WERI-Rb-1 (cell line): ENCODE measurements around the gene TTC7B.

Experiments
- DNase-seq: peaks from one replicate; pipeline ENCODE4 v3.0.0-alpha.2; 2020
- H3K27ac ChIP-seq: fragments of 250-450 bp; sonication (Bioruptor Pico); 2 replicates; pipeline ENCODE4 v1.5.1; 2020; ENCODE audit warnings: mild to moderate bottlenecking, moderate library complexity
- H3K27me3 ChIP-seq: fragments of 250-450 bp; sonication (Bioruptor Pico); 2 replicates; pipeline ENCODE4 v1.5.1; 2021; ENCODE audit warnings: mild to moderate bottlenecking, low read depth, moderate library complexity; ENCODE audit not compliant: insufficient read depth, severe bottlenecking
- H3K36me3 ChIP-seq: fragments of 250-450 bp; sonication (Bioruptor Pico); 2 replicates; pipeline ENCODE4 v1.5.1; 2020; ENCODE audit warnings: mild to moderate bottlenecking, moderate library complexity
- H3K4me3 ChIP-seq: 2 replicates; pipeline ENCODE4 v1.5.1; 2011; ENCODE audit warnings: low read depth, mild to moderate bottlenecking, control low read depth, low read length
- H3K9me3 ChIP-seq: fragments of 250-450 bp; sonication (Bioruptor Pico); 2 replicates; pipeline ENCODE4 v1.5.1; 2021; ENCODE audit warnings: mild to moderate bottlenecking, moderate library complexity; ENCODE audit not compliant: severe bottlenecking
- TF ChIP-seq, protein P1 (sequence below): IDR thresholded peaks from 2 replicates; pipeline ENCODE4 v1.5.1; 2011; ENCODE audit warnings: low read depth, mild to moderate bottlenecking, control low read depth, inconsistent platforms, low read length

Gene TTC7B

DNA sequence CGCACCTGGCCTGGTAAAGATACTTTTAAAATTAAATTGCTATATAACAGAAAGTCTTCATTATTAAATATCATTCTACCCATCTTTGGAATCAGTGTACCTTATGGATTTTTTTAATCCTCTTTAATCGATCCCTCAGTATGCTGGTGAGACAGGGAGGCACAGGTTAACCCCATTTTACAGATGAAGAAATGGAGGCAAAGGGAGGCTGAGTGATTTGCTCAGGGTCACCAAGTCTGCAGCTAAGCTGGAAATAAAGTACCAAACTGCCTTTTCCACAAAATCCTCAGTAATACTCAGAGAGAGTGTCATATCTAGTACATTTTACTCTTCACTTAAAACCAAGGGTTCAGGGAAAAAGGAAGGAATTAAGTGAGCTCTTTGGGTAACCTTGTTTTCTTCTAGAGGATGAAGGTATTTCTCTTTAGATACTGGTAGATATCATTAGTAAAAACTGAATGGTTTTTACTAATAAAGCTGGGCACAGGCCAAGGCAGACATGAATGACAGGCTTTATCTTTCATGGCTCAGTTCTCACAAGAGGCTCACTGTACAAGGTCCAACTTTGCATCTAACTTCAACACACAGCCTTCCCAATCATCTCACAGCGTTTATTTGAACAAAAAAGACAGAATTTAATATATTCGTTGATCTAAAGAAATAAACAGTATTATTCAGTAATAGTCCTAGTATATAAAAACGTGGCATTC is 35.3 kb upstream of the TTC7B start:
- no peak overlapping the region for H3K27ac ChIP-seq
- no peak overlapping the region for H3K4me3 ChIP-seq
- TF ChIP-seq, protein P1, sequence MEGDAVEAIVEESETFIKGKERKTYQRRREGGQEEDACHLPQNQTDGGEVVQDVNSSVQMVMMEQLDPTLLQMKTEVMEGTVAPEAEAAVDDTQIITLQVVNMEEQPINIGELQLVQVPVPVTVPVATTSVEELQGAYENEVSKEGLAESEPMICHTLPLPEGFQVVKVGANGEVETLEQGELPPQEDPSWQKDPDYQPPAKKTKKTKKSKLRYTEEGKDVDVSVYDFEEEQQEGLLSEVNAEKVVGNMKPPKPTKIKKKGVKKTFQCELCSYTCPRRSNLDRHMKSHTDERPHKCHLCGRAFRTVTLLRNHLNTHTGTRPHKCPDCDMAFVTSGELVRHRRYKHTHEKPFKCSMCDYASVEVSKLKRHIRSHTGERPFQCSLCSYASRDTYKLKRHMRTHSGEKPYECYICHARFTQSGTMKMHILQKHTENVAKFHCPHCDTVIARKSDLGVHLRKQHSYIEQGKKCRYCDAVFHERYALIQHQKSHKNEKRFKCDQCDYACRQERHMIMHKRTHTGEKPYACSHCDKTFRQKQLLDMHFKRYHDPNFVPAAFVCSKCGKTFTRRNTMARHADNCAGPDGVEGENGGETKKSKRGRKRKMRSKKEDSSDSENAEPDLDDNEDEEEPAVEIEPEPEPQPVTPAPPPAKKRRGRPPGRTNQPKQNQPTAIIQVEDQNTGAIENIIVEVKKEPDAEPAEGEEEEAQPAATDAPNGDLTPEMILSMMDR = no peak
- no peaks in the 10 kb centered on the region for H3K27me3 ChIP-seq
- DNase-seq = no peak
- no peaks in the 10 kb centered on the region for H3K36me3 ChIP-seq
- H3K9me3 ChIP-seq = no peaks in the 10 kb centered on the region

DNA sequence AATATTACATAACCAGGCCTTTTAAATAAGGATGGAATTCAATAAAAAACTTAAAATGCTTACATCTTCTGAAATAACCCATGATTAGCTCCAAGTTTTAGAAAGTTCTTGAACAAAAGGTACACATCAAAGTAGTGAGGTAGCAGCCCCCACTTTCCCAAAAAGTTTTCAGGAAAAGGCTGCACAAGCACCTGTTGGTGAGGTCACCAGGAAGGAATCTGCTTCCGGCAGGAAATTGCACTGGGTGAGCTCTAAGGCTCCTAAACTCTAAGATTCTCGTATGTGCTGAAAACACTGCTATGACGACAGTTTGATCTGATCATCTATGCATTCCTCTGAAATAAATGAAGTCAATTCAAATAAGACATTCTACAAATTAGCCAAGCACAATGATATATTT is 34.3 kb upstream of the TTC7B start:
- no peak overlapping the region for H3K4me3 ChIP-seq
- no peak overlapping the region for H3K27ac ChIP-seq
- H3K36me3 ChIP-seq = no peaks in the 10 kb centered on the region
- no peak for DNase-seq
- no peaks in the 10 kb centered on the region for H3K27me3 ChIP-seq
- H3K9me3 ChIP-seq = no peaks in the 10 kb centered on the region
- TF ChIP-seq, protein P1 = no peak

DNA sequence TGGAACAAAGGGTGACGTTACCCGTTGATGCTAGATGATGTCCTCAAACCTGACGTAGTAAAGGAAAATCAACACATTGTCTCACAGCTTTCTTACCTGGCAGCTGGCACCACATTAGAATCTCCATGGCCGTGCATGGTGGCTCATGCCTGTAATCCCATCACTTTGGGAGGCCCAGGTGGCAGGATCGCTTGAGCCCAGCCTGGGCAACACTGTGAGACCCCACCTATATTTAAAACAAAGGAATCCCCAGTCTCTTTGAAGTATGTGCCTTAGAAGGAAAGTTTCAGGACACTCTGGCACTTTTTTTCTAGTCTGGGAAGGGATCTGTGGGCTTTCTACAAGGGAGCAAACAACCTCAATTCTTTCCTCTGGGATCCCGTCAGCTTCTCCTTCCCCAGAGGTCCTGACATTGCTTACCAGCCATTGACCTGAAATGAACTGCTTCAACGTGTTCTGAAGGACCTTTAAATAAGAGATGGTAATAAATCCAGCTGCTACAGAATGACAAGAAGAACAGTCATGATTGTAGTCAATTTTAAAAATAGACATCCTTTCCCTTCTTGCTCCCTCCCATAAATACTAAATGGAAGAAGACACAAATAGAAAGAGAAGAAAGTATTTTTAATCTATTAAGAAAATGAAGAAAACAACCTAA is 33.7 kb upstream of the TTC7B start:
- DNase-seq = no peak
- Histone ChIP-seq H3K27ac (no peak overlapping the region), H3K9me3 (no peaks in the 10 kb centered on the region), H3K36me3 (no peaks in the 10 kb centered on the region), H3K27me3 (no peaks in the 10 kb centered on the region), H3K4me3 (no peak overlapping the region)
- TF ChIP-seq, protein P1 = no peak

DNA sequence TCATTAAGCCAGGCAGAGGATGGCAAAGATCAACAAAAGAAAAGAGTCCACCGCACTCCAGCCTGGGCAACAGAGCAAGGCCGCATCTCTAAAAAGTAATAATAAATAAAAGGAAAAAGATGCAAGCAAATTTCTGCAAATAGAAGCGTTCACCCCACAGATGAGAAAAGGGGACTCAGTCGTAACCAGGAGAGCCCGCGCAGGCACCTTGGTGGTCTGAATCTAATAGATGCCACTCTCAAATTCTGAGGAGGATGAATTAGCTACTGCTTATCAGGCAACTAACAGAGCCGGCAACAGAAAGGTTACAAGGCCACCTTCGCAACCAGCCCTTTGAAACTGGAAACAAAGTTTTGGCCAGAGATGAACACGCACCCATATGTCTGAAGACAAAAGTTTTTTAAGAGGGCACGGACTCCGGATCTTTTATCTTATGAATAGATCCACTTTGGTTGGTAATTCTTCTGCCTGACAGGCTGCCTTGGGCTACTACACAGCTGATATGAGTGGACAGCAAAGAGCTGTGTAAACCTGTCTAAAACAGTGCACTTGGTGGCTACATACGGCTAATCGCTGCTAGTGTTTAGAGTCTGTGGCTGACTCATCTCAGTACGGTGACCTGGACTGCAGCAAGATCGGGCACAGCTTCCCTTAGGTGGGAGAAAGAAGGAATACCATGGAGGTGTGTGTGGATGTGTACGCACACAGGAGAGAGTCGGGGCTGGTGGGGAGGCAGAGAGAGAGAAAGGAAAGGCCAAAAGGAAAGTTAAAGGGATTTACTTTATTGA is 32.9 kb upstream of the TTC7B start:
- Histone ChIP-seq H3K36me3 (no peaks in the 10 kb centered on the region), H3K9me3 (no peaks in the 10 kb centered on the region), H3K4me3 (no peak overlapping the region), H3K27ac (no peak overlapping the region), H3K27me3 (no peaks in the 10 kb centered on the region)
- DNase-seq = no peak
- TF ChIP-seq, protein P1 = no peak

DNA sequence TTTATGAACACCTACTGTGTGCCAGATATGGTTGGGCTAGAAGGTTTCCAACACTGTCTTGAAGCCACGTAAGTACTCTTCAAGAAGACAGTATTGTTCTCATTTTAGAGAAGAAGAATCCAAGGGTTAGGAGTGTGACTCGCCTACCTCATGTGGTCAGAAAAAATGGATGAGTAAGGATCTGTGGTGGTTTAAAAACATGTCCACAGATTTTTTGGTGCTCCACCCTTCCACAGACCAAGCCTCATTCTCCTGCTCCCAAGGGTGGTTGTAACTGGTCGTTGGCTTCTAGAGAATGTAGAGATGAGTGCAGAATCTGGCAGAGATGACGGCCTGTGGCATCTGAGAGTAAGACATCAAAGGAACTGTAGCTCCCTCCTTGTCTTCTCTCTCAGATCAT is 30.3 kb upstream of the TTC7B start:
- Histone ChIP-seq H3K27ac (no peak overlapping the region), H3K27me3 (no peaks in the 10 kb centered on the region), H3K4me3 (no peak overlapping the region), H3K9me3 (no peaks in the 10 kb centered on the region), H3K36me3 (no peaks in the 10 kb centered on the region)
- TF ChIP-seq, protein P1 = no peak
- DNase-seq = no peak
